Activated CD4-positive, alpha-beta T cell treated with anti-CD3 and anti-CD28 coated beads, Interleukin-2, amount 50 U/mL, for 4 hours (primary cell): ENCODE data around the gene NLN.

Source experiments
- DNase-seq, 2 experiments: peaks; one replicate each; pipeline ENCODE4 v3.0.0-alpha.2; 2020

Gene NLN

DNA sequence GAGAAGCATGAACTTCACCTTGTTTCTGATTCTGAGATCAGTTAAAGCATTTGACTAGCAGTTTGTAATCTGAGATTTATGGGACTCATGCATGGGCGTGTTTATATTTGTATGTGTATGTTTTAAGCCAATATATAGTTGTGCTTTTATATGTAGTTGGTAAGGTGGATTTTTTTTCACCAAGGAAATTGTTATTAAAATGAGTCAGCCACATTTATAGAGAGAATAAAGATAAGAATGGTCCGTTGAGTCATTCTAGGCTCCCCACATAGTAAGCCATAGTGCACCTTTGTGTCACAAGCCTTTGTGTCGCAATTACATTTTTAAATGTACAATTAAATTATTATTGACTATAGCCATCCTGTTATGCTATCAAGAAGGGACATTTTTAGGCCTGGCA, 89.0 kb downstream of the NLN start:
- no peak for DNase-seq

DNA sequence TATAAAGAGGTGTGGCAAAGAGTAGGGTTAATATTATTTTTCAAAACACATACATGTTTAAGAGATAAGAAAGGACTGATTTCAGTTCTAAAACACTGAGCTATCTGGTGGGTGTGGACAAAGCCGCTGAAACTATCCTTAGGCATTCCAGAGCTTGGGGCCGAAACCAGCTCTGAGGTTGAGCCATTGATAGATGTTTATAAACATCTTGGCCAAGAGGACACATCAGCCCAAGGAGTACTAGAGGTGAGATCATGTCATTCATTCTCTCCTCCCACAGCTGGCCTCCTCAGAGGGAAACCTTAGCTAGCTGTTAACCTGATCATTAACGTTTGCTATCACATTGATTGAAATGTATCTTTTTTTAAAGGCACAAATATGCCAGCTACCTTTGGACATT, 89.9 kb downstream of the NLN start:
- DNase-seq = no peak

DNA sequence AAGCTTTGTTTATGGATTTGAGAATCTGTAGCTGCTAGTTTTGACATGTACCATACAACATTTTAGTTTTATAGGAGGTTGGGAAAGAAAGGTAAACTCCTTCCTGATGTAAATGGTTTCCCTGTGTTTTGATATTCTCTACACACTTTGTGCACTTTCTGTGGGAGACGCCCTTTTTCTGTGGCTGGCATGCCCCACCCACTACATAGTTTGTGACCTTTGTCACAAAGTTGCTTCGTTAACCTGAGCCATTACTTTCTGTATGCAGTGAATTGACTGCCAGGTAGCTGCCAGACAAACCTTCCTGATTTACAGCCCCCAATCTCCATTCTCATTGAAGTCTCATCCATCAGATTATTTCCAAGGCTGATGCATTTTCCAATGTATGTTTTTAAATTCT, 90.6 kb downstream of the NLN start:
- DNase-seq = no peak

DNA sequence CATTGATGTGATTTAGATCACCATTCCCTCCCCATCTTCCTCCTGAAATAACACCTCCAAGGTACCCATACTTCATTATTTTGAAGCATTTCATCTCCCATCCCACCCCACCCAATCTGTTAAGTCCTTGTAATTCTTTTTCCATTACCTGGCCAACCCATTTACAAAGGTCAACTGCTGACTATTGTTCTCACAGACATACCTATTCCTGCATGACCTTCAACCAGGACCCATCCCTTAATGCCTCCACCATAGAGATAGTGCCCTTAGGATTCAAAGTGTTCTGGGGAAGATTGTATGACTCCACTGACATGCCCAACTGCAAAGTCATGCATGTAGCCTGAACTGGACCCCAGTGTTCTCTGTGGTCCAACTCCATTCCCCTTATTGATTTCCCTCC, 91.2 kb downstream of the NLN start:
- no peak for DNase-seq

DNA sequence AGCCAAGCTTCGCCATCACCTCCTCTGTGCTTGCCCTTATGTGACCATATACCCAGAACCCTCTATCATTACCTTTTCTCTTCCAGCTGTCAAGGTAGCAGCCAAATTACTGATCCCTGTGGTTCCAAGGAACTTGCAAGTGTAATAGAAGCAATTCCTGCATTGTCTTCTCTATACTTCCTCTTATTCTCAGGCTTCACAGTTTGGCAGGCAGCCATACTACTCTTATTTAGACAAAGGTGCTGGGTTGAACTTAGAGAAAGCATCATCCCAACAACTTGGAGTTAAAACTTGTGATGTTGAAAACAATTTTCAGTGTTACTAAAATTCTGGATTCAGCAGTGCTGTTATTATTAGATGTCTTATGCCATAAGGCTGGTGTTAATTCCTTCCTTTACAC, 93.2 kb downstream of the NLN start:
- no peak for DNase-seq

DNA sequence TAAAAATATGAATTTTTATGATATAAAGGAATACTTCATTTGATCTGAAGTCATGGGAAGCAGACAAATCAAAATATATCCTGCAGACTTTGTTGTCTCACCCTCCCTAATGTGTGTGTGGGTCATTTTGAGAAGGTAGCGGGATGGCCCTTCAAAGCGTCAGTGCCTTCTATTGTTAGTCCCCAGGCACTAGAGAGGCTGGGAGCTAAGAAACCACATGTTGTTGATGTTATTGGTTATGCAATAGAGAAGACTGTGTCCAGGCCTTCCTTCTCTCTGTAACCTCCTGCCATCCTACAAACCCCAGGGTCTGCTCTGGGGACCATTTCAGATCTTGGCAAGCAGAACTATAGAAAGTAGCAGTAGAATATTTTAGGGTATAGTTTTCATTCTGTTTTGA, 94.7 kb downstream of the NLN start:
- no peak for DNase-seq

DNA sequence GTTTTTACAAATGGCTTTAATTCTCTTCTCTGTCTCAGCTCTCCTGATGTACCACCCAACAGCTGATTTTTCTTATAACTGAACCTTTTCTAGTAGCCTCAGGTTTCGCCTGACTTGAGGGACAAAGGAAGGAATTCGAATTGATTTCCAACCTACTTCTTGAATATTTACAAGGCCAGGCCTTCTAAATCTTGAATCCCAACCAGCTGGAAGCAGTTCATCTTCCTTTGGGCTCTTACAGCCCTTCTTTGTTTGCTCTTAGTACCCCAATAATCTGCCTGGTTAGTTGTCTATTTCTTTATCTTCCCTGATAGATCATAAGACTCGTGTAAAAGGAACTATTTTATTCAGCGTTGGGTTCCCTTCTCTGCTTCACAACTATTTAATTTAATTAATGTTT, 95.9 kb downstream of the NLN start:
- DNase-seq = no peak

DNA sequence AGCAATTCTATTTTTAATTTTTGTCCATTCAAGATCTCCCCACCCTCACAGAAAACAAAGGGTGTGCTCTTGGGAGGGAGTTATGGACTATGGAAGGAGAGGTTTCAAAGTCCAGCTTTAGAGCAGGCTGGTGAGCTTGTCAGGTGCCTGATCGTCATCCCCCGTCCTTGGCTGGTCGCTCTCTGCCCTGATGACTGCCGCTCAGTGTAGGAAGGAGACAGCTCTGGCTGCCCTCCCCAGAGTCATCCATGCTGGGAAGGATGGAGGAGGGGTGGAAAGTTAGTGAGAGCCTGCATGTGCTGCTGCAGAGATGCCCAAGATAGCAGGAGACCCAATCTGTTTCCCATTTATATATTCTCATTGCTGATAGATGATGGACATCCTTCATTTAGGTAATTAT, 96.6 kb downstream of the NLN start:
- DNase-seq = no peak

DNA sequence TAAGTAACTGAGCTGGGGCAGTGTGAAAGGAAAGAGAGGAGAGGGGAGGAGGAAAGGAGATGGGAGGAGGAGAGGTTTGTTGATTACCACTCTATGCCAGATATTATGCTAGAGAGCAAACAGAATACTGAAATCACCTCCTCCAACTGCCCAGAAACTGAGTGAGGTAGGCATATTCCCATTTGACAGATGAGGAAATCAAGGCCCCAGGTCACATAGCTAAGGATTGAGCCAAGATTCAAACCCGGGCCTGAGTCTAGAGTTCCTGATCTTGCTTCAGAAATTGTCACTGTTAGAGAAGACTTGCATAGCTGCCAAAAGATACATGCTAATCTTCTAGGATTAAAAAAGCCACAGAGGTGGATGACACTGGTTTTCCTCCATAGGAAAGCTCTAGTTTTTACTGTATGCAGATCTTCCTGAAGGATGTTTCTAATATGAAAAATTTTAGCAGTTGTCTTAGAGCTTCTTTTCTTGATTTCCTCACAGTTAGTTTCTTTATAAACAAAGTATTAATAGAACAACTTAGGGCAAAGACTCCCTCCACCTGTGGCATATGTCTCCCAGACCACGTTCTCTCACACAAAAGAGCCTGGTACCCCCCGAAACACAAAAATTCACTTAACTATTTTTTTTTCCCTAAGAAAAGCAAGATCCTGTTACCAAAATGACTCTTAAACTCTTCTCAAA, 97.4 kb downstream of the NLN start:
- DNase-seq = no peak

DNA sequence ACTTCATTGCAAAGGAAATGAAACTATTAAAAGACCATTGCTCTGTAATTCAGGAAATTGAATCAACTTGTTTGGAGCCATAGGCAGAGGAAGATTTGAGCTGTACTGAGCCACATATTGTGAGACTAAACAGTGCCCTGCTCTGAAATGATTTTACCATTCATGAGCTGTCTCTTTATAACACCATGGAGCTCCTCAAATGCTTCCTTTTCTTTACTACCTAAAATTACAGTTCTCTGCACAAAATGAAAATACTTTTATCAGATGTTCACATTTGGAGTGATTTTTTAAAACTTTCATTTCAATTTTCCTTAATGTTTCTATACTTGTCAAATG, 97.9 kb downstream of the NLN start:
- no peak for DNase-seq

DNA sequence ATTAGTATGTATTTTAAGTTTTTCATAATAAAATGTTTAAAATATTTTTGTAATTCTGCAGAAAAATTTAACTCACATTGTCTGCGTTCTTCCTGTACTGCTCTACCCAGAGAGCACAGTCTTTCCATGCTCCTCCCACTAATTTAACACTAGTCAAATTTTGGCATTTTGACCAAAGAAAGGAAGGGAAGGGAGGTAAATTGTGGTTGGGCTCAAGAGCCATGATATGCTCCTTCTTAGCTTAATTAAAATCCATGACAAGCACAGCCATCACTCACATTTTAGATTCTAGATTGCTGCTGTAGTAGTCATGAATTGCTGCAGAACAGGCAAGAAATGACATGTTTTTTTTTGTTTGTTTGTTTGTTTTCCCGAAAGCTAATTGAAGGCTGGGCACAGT, 98.4 kb downstream of the NLN start:
- no peak for DNase-seq

DNA sequence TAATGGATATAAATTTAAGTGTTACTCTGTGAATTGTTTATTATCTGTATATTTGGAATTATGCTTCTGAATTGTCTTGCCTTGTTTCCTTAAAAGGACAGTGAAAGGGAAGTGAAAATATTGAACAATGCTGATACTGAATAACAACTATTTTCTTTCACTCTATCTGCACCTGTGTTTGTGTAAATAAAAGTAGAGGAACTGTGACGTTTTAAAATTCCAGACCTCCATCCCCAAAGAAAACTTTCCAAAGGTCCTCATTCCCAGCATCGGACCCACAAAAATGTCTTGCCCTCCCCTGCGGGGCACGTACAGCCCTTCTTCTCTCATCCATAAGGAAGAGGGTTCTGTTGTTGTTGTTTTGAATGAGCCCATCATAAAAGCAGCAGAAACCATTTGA, 100.0 kb downstream of the NLN start:
- DNase-seq = no peak

DNA sequence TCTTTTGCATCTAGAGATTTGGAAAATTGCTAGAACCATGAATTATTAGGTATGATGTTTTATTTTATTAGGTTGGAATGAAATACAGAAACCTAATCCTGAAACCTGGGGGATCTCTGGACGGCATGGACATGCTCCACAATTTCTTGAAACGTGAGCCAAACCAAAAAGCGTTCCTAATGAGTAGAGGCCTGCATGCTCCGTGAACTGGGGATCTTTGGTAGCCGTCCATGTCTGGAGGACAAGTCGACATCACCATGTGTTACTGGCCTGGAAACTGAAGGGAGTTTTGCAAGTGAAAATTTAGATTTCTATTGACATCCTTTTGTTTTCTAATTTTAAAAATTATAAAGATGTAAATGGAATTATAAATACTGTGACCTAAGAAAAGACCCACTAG, 100.7 kb downstream of the NLN start:
- DNase-seq = no peak

DNA sequence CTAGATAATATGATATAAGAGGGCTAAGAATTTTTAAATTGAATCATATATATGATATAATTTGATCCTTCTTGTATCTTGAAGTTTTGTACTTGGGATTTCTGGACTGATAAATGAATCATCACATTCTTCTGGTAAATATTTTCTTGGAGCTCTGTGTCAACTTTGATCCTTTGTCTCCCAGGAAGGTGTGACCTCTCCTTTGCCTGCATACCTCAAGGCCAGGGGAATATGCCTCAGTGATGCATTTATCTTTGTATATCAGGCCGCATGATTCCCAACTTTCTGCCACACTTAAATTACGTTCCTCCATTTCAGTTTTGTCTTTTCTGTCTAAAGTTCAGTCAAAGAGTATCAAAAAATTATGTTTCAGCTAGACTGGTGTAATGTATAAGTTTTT, 101.2 kb downstream of the NLN start:
- DNase-seq = no peak

DNA sequence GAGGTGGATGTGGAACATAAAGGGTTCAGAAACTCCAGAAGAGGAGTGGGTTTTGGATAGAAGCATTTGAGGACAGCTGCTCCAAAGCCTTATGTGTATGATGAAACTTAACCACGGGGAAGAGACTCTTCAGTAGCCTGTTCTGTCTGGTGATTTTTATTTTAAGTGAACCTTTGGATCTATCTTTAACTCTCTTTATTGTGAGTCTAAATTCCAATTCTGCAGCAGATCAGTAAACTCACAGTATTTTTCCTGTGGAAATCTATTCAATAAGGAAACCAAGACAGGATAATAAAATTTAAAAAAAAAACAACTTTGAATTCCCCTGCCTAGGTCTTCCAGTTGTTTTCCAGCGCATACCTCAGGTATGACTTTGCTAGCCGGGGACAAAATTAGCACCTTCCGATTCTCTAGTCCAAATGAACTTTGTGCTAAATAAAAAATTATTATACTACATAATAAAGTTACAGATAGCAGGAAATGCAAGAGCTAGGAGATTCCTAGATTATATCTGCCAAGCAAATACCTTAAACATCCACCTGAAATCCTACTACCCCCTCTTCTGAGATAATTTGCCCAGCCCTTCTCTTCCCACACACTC, 101.9 kb downstream of the NLN start:
- DNase-seq = no peak

DNA sequence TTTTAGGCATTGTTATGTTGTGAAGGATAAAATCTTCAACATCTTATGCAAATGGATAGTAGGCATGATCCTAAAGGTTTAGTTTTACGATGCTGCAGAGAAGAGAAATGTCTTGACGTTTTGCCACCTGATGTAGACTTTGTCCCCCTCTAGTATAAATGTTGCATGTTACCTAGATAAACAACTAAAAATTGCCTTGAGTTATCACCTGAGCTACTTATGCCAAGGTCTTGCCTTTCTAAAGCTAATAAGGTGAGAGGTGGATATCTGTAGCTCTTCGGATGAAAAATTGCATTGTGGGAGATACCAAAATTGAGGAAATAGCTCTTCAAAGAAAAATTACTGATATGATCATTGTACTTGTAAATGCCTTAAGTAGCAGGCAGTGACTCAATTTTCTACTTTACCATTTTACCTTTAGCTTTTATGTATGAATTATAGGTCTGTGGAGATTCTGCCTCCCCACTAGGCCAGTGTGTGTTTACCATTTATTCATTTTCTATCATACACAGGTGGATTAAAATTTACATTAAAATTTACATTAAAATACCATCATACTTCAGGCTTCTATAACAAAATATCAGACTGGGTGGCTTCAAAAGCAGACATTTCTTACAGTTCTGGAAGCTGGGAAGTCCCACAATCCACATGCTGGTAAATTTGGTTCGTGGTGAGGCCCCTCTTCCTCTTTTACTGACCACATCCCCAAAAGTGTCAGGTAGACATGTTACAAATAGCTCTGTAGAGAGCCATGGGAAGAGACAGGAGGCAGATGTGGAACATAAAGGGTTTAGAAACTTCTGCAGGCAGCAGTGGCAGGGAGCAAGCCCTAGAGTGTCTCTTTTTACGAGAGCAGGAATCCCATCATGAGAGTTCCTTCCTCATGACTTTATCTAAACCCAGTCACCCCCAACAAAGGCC, 103.7 kb downstream of the NLN start:
- DNase-seq = no peak

DNA sequence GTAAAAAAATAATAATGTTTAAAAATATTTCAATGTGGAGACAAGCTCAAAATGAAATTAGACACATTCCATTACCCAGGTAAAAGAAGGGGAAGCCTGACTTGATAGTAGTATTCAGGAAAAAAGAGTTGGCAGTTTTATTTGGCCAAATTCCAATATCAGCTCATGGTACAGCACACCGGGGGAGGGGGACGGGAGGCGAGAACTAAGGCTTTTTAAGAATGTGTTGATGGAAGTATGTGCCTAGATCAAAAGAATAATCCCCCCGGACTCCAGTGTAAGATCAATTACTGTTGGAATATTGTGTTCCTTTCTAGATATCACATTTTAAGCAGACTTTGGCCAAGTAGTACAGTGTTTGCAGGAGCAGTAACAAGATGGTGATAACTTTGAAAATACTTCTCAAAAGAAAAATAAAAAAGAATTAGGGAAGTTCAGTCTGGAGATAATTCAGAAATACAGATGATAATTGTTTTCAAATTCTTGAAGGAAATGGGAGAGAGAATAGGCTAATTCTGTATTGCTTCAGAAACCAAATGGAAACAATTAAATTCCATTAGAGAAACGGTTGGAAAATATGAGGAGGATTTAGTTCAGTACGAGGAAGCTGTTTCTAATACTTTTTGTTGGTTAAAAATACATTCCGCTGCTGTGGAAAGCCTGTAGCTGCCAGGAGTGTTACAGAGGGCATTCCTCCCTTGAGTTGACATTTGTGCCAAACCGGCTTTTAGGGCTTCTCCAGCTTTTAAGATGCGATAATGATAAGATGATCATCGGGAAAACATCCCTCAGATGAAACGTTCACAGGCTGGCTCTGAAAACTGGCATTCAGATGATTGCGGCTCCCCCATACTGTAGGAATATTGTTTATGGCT, 106.3 kb downstream of the NLN start:
- DNase-seq = no peak

DNA sequence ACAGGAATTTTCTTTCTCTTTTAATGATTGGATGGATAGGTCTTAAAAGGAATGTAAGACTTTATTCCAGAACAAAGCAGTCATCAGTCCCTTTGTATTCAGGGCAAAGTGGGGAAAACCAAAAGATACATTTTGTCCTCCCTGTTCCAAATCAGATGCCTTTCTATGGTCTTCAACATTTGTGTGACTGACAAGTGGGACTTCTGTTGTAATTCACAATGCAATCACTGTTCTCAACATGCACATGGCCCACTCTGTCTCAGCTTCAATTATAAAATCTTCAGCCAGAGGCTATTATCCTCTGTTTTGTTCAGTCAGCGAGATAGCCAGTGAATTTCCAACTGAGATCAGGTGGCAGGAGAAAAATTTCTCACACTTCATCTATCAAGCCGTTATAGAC, 108.9 kb downstream of the NLN start:
- DNase-seq = no peak

DNA sequence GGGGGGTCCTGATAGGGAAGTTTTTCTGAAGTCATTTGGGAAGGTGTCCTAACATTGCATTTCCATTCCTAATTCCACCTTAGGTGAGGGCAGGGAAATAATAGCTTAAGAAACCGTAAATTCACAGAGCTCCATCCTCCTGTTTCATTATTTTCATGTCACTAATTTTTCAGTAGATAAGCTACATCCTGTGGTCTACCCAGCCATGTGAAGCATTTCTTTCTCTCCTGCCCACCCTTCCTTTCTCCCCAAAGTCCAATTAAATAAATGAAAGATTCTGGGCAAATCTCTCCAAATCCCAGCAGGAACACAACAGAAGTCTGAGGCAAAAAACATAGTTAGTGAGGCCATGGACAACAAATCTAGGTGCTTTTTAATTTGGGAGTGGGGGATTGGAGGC, 109.3 kb downstream of the NLN start:
- DNase-seq = no peak

DNA sequence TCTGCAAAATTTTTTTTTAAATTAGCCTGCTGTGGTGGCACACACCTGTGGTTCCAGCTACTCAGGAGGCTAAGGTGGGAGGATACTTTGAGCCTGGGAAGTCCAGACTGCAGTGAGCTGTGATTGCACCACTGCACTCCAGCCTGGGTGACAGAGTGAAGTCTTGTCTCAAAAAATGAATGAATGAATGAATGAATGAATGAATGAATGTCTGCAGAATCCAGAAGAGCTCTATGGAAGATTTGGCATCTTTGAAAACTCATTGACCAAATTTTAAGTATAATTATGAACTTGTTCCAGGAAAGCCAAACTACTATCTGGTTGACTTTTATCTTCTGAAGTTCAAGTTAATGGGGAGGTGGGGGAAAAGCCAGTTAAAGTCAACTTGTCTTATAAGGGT, 110.1 kb downstream of the NLN start:
- DNase-seq = no peak

DNA sequence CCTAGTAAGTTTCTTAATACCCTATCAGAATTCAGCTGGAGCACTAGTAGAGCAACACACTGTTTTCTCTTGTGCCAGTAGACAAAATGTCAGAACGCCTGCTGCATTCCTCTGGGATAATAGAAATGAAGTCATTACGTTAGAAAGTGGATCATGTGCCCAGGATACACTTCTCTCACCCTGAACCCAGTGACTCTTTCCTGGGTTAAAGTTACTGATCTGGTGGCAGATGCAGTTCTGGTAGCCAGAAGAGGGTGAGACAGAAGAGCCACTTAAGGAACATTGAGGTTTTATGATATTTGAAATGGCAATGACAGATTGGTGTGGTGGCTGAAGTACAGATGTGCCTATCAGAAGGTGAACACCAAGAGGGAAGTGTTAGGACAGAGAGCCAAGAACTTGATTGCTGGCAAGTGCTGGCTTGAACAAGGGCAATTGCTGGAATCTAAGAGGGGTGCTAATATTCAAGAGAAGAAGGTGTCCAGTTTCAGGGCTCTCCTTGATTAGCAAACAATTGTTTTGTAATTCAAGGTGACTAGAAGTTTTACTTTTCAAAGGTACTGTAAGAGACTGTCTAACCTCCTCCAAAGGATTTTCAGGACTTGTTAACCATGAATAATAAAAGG, 110.7 kb downstream of the NLN start:
- DNase-seq = no peak

DNA sequence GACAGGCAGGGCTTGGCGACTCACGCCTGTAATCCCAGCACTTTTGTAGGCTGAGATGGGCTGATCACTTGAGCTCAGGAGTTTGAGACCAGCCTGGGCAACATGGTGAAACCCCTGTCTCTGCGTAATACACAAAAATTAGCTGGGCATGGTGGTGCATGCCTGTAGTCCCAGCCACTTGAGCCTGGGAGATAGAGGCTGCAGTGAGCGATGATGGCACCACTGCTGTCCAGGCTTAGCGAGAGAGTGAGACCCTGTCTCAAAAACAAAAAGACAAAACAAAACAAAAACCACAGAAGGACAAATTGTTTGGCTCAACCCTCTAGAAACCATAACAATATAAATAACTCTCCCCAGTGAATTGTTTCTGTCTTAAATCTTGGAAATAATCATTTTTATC, 111.8 kb downstream of the NLN start:
- DNase-seq = no peak

DNA sequence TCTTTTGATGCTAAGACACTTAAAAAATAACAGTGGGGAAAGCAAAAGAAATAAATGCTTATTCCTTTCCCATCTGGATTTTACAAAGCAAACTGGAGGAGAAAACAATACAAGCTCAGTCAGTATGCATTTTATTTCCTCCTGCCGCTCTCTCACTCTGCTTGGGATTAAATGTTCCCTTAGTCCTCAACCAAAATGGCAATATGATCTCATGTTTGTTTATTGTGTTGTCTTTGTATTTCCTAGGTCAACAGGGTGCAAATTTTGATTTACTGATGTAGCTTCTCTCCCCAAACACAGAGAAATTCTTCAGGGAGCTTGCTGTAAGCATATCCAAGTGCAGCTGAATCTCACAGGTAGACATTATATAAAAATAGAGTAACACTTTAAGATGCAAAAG, 112.3 kb downstream of the NLN start:
- DNase-seq = no peak
